Right forelimb (tissue), 1 donor: Measurements from ENCODE around the gene RNU1-1.
A peak's percentile ranks its signal among the peaks of the same experiment; 100 is the strongest.
"Not testable (repeated sequence)": the region's sequence is repeated elsewhere in the genome, so short reads cannot be mapped to it uniquely, and the experiment has no call there.

Source experiments
- DNase-seq: peaks from one replicate; pipeline ENCODE4 v3.0.0-alpha.2; 2018

RNU1-1 gene

GRCh38 chr1:16514107-16515055 is at the start of gene RNU1-1:
RNU1-1 (minus strand) TSS chr1:16514285.
- peak; percentile 88 for DNase-seq

GRCh38 chr1:16561035-16561434 is 47.0 kb upstream of the RNU1-1 start:
- DNase-seq, result not testable (repeated sequence)

- not testable (repeated sequence) for DNase-seq
Measured at GRCh38 chr1:16560498-16560897, 46.4 kb upstream of the RNU1-1 start.

GRCh38 chr1:16559688-16560087 is 45.6 kb upstream of the RNU1-1 start:
- not testable (repeated sequence) for DNase-seq

GRCh38 chr1:16557034-16557433 is 42.9 kb upstream of the RNU1-1 start:
- not testable (repeated sequence) for DNase-seq

- DNase-seq, result not testable (repeated sequence)
Measured at GRCh38 chr1:16553244-16553643, 39.2 kb upstream of the RNU1-1 start.

- not testable (repeated sequence) for DNase-seq
Measured at GRCh38 chr1:16550212-16550918, 36.3 kb upstream of the RNU1-1 start.

- not testable (repeated sequence) for DNase-seq
Measured at GRCh38 chr1:16549545-16549944, 35.5 kb upstream of the RNU1-1 start.

- DNase-seq, result not testable (repeated sequence)
Measured at GRCh38 chr1:16547502-16548241, 33.6 kb upstream of the RNU1-1 start.

- not testable (repeated sequence) for DNase-seq
Measured at GRCh38 chr1:16545682-16546095, 31.6 kb upstream of the RNU1-1 start.

- DNase-seq, result not testable (repeated sequence)
Measured at GRCh38 chr1:16540421-16540893, 26.4 kb upstream of the RNU1-1 start.

GRCh38 chr1:16537528-16537927 is 23.4 kb upstream of the RNU1-1 start:
- not testable (repeated sequence) for DNase-seq

GRCh38 chr1:16536796-16537195 is 22.7 kb upstream of the RNU1-1 start:
- DNase-seq, result not testable (repeated sequence)

- DNase-seq, result not testable (repeated sequence)
Measured at GRCh38 chr1:16535898-16536297, 21.8 kb upstream of the RNU1-1 start.

GRCh38 chr1:16535487-16535886 is 21.4 kb upstream of the RNU1-1 start:
- DNase-seq, result peak; percentile 41

- not testable (repeated sequence) for DNase-seq
Measured at GRCh38 chr1:16534829-16535456, 20.9 kb upstream of the RNU1-1 start.

- not testable (repeated sequence) for DNase-seq
Measured at GRCh38 chr1:16534239-16534828, 20.2 kb upstream of the RNU1-1 start.

GRCh38 chr1:16532235-16532991 is 18.3 kb upstream of the RNU1-1 start:
- DNase-seq, result not testable (repeated sequence)

- DNase-seq, result not testable (repeated sequence)
Measured at GRCh38 chr1:16528338-16528737, 14.3 kb upstream of the RNU1-1 start.

GRCh38 chr1:16525769-16526168 is 11.7 kb upstream of the RNU1-1 start:
- not testable (repeated sequence) for DNase-seq

GRCh38 chr1:16521679-16522078 is 7.6 kb upstream of the RNU1-1 start:
- not testable (repeated sequence) for DNase-seq
